GM18505 (cell line): ENCODE measurements around the gene GGACT.
"Not testable (repeated sequence)": the region's sequence is repeated elsewhere in the genome, so short reads cannot be mapped to it uniquely, and the experiment has no call there.

Experiments
- ATAC-seq: cut with Tn5 transposase; IDR thresholded peaks from one replicate; pipeline ENCODE4 v1.9.1; 2021; ENCODE audit not compliant: unreplicated experiment
- POLR2A ChIP-seq: IDR thresholded peaks from 4 replicates; pipeline ENCODE4 v1.6.1; 2011; ENCODE audit warnings: borderline replicate concordance; ENCODE audit not compliant: insufficient read depth, insufficient read length; ENCODE audit errors: extremely low read depth

Gene GGACT

GRCh38 chr13:100588331-100589177 is at the start of gene GGACT:
Gene GGACT, minus strand, starts transcription at chr13:100588789. Its CDS starts 56,198 bp downstream, at chr13:100532591.
- TF ChIP-seq POLR2A = peak; percentile 64
- ATAC-seq = peak; percentile 97

- no peak for ATAC-seq
Observed at GRCh38 chr13:100637796-100638195, 49.2 kb upstream of the GGACT start.

GRCh38 chr13:100637380-100637779 is 48.8 kb upstream of the GGACT start:
- ATAC-seq = no peak
- TF ChIP-seq POLR2A = no peak

More at GRCh38 chr13:100637796-100638195, 49.2 kb upstream of the GGACT start:
- TF ChIP-seq POLR2A = no peak

GRCh38 chr13:100636441-100636840 is 47.9 kb upstream of the GGACT start:
- ATAC-seq = no peak
- no peak for TF ChIP-seq POLR2A

GRCh38 chr13:100636004-100636403 is 47.4 kb upstream of the GGACT start:
- ATAC-seq = no peak
- no peak for TF ChIP-seq POLR2A

- TF ChIP-seq POLR2A = no peak
- ATAC-seq = no peak
Observed at GRCh38 chr13:100634696-100635095, 46.1 kb upstream of the GGACT start.

- TF ChIP-seq POLR2A = no peak
- ATAC-seq = no peak
Observed at GRCh38 chr13:100633461-100633860, 44.9 kb upstream of the GGACT start.

GRCh38 chr13:100630555-100630954 is 42.0 kb upstream of the GGACT start:
- TF ChIP-seq POLR2A = no peak
- no peak for ATAC-seq

GRCh38 chr13:100627120-100627519 is 38.5 kb upstream of the GGACT start:
- no peak for ATAC-seq
- TF ChIP-seq POLR2A = no peak

- no peak for ATAC-seq
- no peak for TF ChIP-seq POLR2A
Observed at GRCh38 chr13:100625447-100625846, 36.9 kb upstream of the GGACT start.

GRCh38 chr13:100620792-100621191 is 32.2 kb upstream of the GGACT start:
- no peak for ATAC-seq
- TF ChIP-seq POLR2A = no peak

GRCh38 chr13:100619940-100620339 is 31.4 kb upstream of the GGACT start:
- TF ChIP-seq POLR2A = no peak
- no peak for ATAC-seq

- ATAC-seq = not testable (repeated sequence)
Observed at GRCh38 chr13:100618897-100619296, 30.3 kb upstream of the GGACT start.

- ATAC-seq = no peak
- no peak for TF ChIP-seq POLR2A
Observed at GRCh38 chr13:100613031-100613430, 24.4 kb upstream of the GGACT start.
